ENCODE results near the gene PCGF5. TPM values are rescaled to one million over a fixed set of nuclear protein-coding genes. Genes with fewer than 3 reads are reported as not detected.

PCGF5 gene
- total RNA-seq, 1 experiment from 2014 or later, result 27.7 TPM

GRCh38 chr10:91210014-91210413, 10.4 kb upstream of the PCGF5 start:
- intact Hi-C loops (cut with micrococcal nuclease; ENCODE audit: unreplicated experiment), result no loop called here
- H3K9me2 ChIP-seq (ENCODE audit: insufficient read depth), result no peaks in the 10 kb centered on the region
- no peak overlapping the region for H3K4me3 ChIP-seq
- no peaks in the 10 kb centered on the region for H4K20me1 ChIP-seq (ENCODE audit: insufficient read depth)
- H3K4me2 ChIP-seq, result no peak overlapping the region
- no peak overlapping the region for H3K27ac ChIP-seq
- ChIA-PET POLR2A (ENCODE audit: unreplicated experiment) (no interaction called here), CTCF (no interaction called here)
- H3K4me1 ChIP-seq (replicated peaks; ENCODE audit: insufficient read depth), result no peaks in the 10 kb centered on the region
- no peaks in the 10 kb centered on the region for H3F3A ChIP-seq (ENCODE audit: insufficient read depth, low read depth)
- H3K36me3 ChIP-seq (ENCODE audit: low read depth), result no peaks in the 10 kb centered on the region
- H3K9me3 ChIP-seq (ENCODE audit: insufficient read depth, low read depth), result no peaks in the 10 kb centered on the region
- no peak for DNase-seq
- no peaks in the 10 kb centered on the region for H3K27me3 ChIP-seq (ENCODE audit: insufficient read depth, low read depth)
- no TSS peak for BruUV-seq (replicated peaks)
- no peak overlapping the region for H2AFZ ChIP-seq
- no peak for TF ChIP-seq CTCF (conservative IDR thresholded peaks at IDR 0.05)
- no peak for TF ChIP-seq EZH2 (IDR thresholded peaks at IDR 0.05; ENCODE audit: low read depth)
- no peaks in the 10 kb centered on the region for H3K79me2 ChIP-seq (ENCODE audit: low read depth)

GRCh38 chr10:91210435-91210834, 10.0 kb upstream of the PCGF5 start:
- Histone ChIP-seq H3K9me3 (ENCODE audit: insufficient read depth, low read depth) (no peaks in the 10 kb centered on the region), H2AFZ (no peak overlapping the region), H4K20me1 (ENCODE audit: insufficient read depth) (no peaks in the 10 kb centered on the region), H3K4me1 (replicated peaks; ENCODE audit: insufficient read depth) (no peaks in the 10 kb centered on the region), H3K27ac (no peak overlapping the region), H3K36me3 (ENCODE audit: low read depth) (no peaks in the 10 kb centered on the region), H3K4me2 (no peak overlapping the region), H3K27me3 (ENCODE audit: insufficient read depth, low read depth) (no peaks in the 10 kb centered on the region), H3K9me2 (ENCODE audit: insufficient read depth) (no peaks in the 10 kb centered on the region), H3K79me2 (ENCODE audit: low read depth) (no peaks in the 10 kb centered on the region), H3F3A (ENCODE audit: insufficient read depth, low read depth) (no peaks in the 10 kb centered on the region), H3K4me3 (no peak overlapping the region)
- CTCF ChIA-PET, result no interaction called here
- DNase-seq, result no peak
- TF ChIP-seq CTCF (conservative IDR thresholded peaks at IDR 0.05) (no peak), EZH2 (IDR thresholded peaks at IDR 0.05; ENCODE audit: low read depth) (no peak)
- POLR2A ChIA-PET (ENCODE audit: unreplicated experiment), result no interaction called here
- intact Hi-C loops (cut with micrococcal nuclease; ENCODE audit: unreplicated experiment), result no loop called here
- BruUV-seq (replicated peaks), result no TSS peak

- no TSS peak for BruUV-seq (replicated peaks)
- Histone ChIP-seq H3K9me3 (ENCODE audit: insufficient read depth, low read depth) (no peaks in the 10 kb centered on the region), H3K4me2 (no peak overlapping the region), H3K4me3 (no peak overlapping the region), H3K9me2 (ENCODE audit: insufficient read depth) (no peaks in the 10 kb centered on the region), H3F3A (ENCODE audit: insufficient read depth, low read depth) (no peaks in the 10 kb centered on the region), H3K27ac (no peak overlapping the region), H4K20me1 (ENCODE audit: insufficient read depth) (no peaks in the 10 kb centered on the region), H3K79me2 (ENCODE audit: low read depth) (no peaks in the 10 kb centered on the region), H3K27me3 (ENCODE audit: insufficient read depth, low read depth) (no peaks in the 10 kb centered on the region), H3K4me1 (replicated peaks; ENCODE audit: insufficient read depth) (no peaks in the 10 kb centered on the region), H2AFZ (no peak overlapping the region), H3K36me3 (ENCODE audit: low read depth) (no peaks in the 10 kb centered on the region)
- ChIA-PET CTCF (no interaction called here), POLR2A (ENCODE audit: unreplicated experiment) (interaction anchor here (0.7 kb wide), 1 partner anchor 98 kb away, joined by 6 read pairs; no protein-coding TSS in a partner anchor)
- no peak for DNase-seq
- TF ChIP-seq CTCF (conservative IDR thresholded peaks at IDR 0.05) (no peak), EZH2 (IDR thresholded peaks at IDR 0.05; ENCODE audit: low read depth) (no peak)
- intact Hi-C loops (cut with micrococcal nuclease; ENCODE audit: unreplicated experiment), result no loop called here
These were observed 8.8 kb upstream of the PCGF5 start for GRCh38 chr10:91211675-91212074.

Measured in PC-9 (cell line).